Subcutaneous adipose tissue (tissue), 4 donors: ENCODE data around the gene OXLD1. TPM values are rescaled to one million over a fixed set of nuclear protein-coding genes. Genes with fewer than 3 reads are reported as not detected.

Experiments used
- CTCF ChIP-seq: fragments of 450-650 bp; IDR thresholded peaks from one replicate; pipeline ENCODE4 v1.5.1; 2016; ENCODE audit warnings: low read depth, mild to moderate bottlenecking, control low read depth, antibody characterized with exemption, moderate library complexity
- total RNA-seq, 4 donors: library from RNA; depleted of rRNA; stranded (reverse); fragments of >200 nt; gene quantifications; one replicate each; pipeline ENCODE4 v1.1.0, GENCODE V29; 2016

The OXLD1 gene
- total RNA-seq, 4 donors from 2014 or later = 12.4 to 47.3 (median 34.1) TPM

- no peak for TF ChIP-seq CTCF
These were observed 31.0 kb upstream of the OXLD1 start for GRCh38 chr17:81697261-81698044.

GRCh38 chr17:81696218-81696941 is 30.0 kb upstream of the OXLD1 start:
- TF ChIP-seq CTCF = no peak

GRCh38 chr17:81695801-81696200 is 29.4 kb upstream of the OXLD1 start:
- TF ChIP-seq CTCF = no peak

GRCh38 chr17:81695211-81695610 is 28.8 kb upstream of the OXLD1 start:
- no peak for TF ChIP-seq CTCF

DNA sequence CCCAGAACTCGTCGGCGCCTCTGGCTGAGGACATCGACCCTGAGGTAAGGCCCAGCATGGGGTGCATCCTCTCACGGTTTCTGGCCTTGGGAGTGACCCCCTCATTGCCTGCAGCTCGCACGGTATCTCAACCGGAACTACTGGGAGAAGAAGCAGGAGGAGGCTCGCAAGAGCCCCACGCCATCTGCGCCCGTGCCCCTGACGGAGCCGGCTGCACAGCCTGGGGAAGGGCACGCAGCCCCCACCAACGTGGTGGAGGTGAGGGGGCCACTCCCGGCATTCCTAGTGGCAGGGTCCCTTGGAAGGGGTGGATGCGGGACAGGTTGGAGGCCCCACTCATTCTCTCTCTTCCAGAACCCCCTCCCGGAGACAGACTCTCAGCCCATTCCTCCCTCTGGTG is 28.4 kb upstream of the OXLD1 start:
- TF ChIP-seq CTCF = no peak

DNA sequence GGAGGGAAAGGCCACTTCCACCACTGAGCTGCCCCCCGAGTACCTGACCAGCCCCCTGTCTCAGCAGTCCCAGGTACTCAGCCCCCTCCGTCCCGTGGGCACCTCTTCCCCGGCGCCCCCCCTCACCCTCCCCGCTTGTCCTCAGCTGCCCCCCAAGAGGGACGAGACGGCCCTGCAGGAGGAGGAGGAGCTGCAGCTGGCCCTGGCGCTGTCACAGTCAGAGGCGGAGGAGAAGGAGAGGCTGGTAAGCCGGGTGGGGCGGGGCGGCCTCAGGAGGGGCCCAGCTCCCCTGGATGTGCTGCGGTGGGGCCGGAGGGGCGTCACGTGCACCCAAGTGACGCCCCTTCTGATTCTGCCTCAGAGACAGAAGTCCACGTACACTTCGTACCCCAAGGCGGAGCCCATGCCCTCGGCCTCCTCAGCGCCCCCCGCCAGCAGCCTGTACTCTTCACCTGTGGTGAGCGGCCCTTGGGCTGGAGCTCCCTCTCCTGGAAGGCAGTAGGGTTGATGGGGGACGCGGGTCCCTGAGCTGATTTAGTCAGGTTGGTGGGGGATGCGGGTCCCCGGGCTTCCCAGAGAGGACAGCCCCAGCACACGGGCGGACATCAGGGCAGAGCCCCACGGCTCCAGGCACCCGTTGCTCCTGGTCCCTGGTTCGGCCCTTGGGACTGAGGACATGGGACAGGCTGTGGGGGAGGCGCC is 27.3 kb upstream of the OXLD1 start:
- TF ChIP-seq CTCF = no peak

DNA sequence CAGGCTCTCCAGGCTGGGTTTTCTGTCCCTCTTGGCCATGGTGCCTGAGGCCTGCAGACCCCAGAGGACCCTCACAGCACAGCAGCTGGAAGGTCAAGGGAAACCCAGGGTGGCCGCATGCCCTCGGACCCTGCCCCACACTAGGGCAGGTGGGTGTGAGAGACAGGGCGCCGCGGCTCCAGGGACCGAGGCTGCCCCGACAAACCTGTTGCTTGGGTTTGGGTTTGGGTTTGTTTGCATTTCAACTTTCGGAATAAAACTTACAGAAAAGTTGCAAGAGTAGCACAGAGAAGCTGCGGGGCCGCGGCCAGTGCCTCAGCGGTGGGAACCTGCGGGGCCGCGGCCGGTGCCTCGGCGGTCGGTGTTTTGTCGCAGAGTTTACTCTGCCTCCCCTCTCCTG is 25.2 kb upstream of the OXLD1 start:
- TF ChIP-seq CTCF = no peak
